Osteocyte (in vitro differentiated cells): Measurements from ENCODE around the gene SEMA3E. TPM values are rescaled to one million over a fixed set of nuclear protein-coding genes. Genes with fewer than 3 reads are reported as not detected.

Source experiments
- DNase-seq: peaks from one replicate; pipeline ENCODE4 v3.0.0; 2021; ENCODE audit warnings: mixed read lengths; ENCODE audit not compliant: unreplicated experiment; ENCODE audit errors: extremely low spot score
- H3K27ac Mint-ChIP-seq: one replicate; pipeline ENCODE4 v1.8.0; 2021; ENCODE audit warnings: mild to moderate bottlenecking, mixed read lengths; ENCODE audit not compliant: unreplicated experiment
- H3K27me3 Mint-ChIP-seq: one replicate; pipeline ENCODE4 v1.8.0; 2021; ENCODE audit warnings: mixed read lengths; ENCODE audit not compliant: unreplicated experiment
- H3K36me3 Mint-ChIP-seq: one replicate; pipeline ENCODE4 v1.8.0; 2021; ENCODE audit warnings: mixed read lengths; ENCODE audit not compliant: unreplicated experiment
- H3K4me1 Mint-ChIP-seq: one replicate; pipeline ENCODE4 v1.8.0; 2021; ENCODE audit warnings: mixed read lengths; ENCODE audit not compliant: unreplicated experiment
- H3K4me3 Mint-ChIP-seq: one replicate; pipeline ENCODE4 v1.8.0; 2021; ENCODE audit warnings: mild to moderate bottlenecking, moderate library complexity, mixed read lengths; ENCODE audit not compliant: unreplicated experiment
- H3K9me3 Mint-ChIP-seq: one replicate; pipeline ENCODE4 v1.8.0; 2021; ENCODE audit warnings: mixed read lengths; ENCODE audit not compliant: unreplicated experiment
- CTCF ChIP-seq: fragments of 200-600 bp; sonication (generic); IDR thresholded peaks from 2 replicates; pipeline ENCODE4 v1.5.0; 2021; ENCODE audit warnings: antibody characterized with exemption, mild to moderate bottlenecking, moderate library complexity
- total RNA-seq: library from RNA; stranded (reverse); gene quantifications from 2 replicates; pipeline ENCODE4 v1.2.1, GENCODE V29; 2021

SEMA3E gene
- total RNA-seq, 1 donor from 2014 or later, result 1.6 TPM

- no peak for DNase-seq
- peaks cover 16% of the 10 kb centered on the region for H3K9me3 Mint-ChIP-seq
- no peaks in the 10 kb centered on the region for H3K27me3 Mint-ChIP-seq
- H3K4me3 Mint-ChIP-seq, result no peak overlapping the region
- no peak overlapping the region for H3K27ac Mint-ChIP-seq
- no peaks in the 10 kb centered on the region for H3K4me1 Mint-ChIP-seq
- no peaks in the 10 kb centered on the region for H3K36me3 Mint-ChIP-seq
- no peak for TF ChIP-seq CTCF
Measured at GRCh38 chr7:83629117-83629880, 19.6 kb downstream of the SEMA3E start.

- TF ChIP-seq CTCF, result no peak
Measured at GRCh38 chr7:83617858-83618257, 31.1 kb downstream of the SEMA3E start.

GRCh38 chr7:83614112-83614511, 34.8 kb downstream of the SEMA3E start:
- DNase-seq, result no peak
- no peaks in the 10 kb centered on the region for H3K9me3 Mint-ChIP-seq
- H3K27me3 Mint-ChIP-seq, result no peaks in the 10 kb centered on the region

More at GRCh38 chr7:83617858-83618257, 31.1 kb downstream of the SEMA3E start:
- Mint-ChIP-seq H3K27ac (no peak overlapping the region), H3K27me3 (peaks cover 3% of the 10 kb centered on the region), H3K36me3 (no peaks in the 10 kb centered on the region), H3K4me1 (peaks cover 2% of the 10 kb centered on the region), H3K4me3 (no peak overlapping the region), H3K9me3 (no peaks in the 10 kb centered on the region)
- DNase-seq, result no peak

GRCh38 chr7:83613232-83613631, 35.7 kb downstream of the SEMA3E start:
- H3K4me1 Mint-ChIP-seq, result peaks cover 8% of the 10 kb centered on the region
- peak overlapping the region; percentile 41 for H3K27ac Mint-ChIP-seq
- no peak for TF ChIP-seq CTCF
- no peak for DNase-seq
- H3K27me3 Mint-ChIP-seq, result no peaks in the 10 kb centered on the region
- H3K9me3 Mint-ChIP-seq, result no peaks in the 10 kb centered on the region
- H3K4me3 Mint-ChIP-seq, result no peak overlapping the region
- H3K36me3 Mint-ChIP-seq, result no peaks in the 10 kb centered on the region

More at GRCh38 chr7:83614112-83614511, 34.8 kb downstream of the SEMA3E start:
- H3K36me3 Mint-ChIP-seq, result no peaks in the 10 kb centered on the region
- no peak overlapping the region for H3K4me3 Mint-ChIP-seq
- H3K27ac Mint-ChIP-seq, result no peak overlapping the region
- TF ChIP-seq CTCF, result no peak
- H3K4me1 Mint-ChIP-seq, result peaks cover 8% of the 10 kb centered on the region

GRCh38 chr7:83611776-83612175, 37.2 kb downstream of the SEMA3E start:
- H3K27ac Mint-ChIP-seq, result no peak overlapping the region

More at GRCh38 chr7:83611776-83612175, 37.2 kb downstream of the SEMA3E start:
- Mint-ChIP-seq H3K4me1 (peaks cover 8% of the 10 kb centered on the region), H3K27me3 (no peaks in the 10 kb centered on the region), H3K9me3 (no peaks in the 10 kb centered on the region), H3K4me3 (no peak overlapping the region), H3K36me3 (no peaks in the 10 kb centered on the region)
- no peak for DNase-seq
- no peak for TF ChIP-seq CTCF
